Nephron (organoid): Measurements from ENCODE around the gene MAGEA10.

Experiments used
- H3K27ac Mint-ChIP-seq, 3 experiments: 2 replicates each; pipeline ENCODE4 v1.8.0; 2020; ENCODE audit warnings: mixed read lengths in 3 of 3, mild to moderate bottlenecking in 2 of 3, moderate library complexity in 1 of 3
- H3K27me3 Mint-ChIP-seq: 2 replicates; pipeline ENCODE4 v1.8.0; 2021; ENCODE audit warnings: low read depth, mild to moderate bottlenecking, moderate library complexity, mixed read lengths
- H3K36me3 Mint-ChIP-seq: 2 replicates; pipeline ENCODE4 v1.8.0; 2020; ENCODE audit warnings: low read depth, mixed read lengths
- H3K4me1 Mint-ChIP-seq: 2 replicates; pipeline ENCODE4 v1.8.0; 2020; ENCODE audit warnings: mixed read lengths
- H3K4me3 Mint-ChIP-seq, 3 experiments: 2 replicates each; pipeline ENCODE4 v1.8.0; 2020; ENCODE audit warnings: mild to moderate bottlenecking in 3 of 3, mixed read lengths in 3 of 3, moderate library complexity in 2 of 3
- H3K9me3 Mint-ChIP-seq: 2 replicates; pipeline ENCODE4 v1.8.0; 2020; ENCODE audit warnings: mixed read lengths
- TF ChIP-seq, protein P1 (sequence below), 3 experiments: fragments of 200-600 bp; sonication (generic); IDR thresholded peaks; one replicate each; pipeline ENCODE4 v1.5.0; 2021; ENCODE audit warnings: antibody characterized with exemption in 3 of 3; ENCODE audit not compliant: unreplicated experiment in 3 of 3

The MAGEA10 gene

DNA sequence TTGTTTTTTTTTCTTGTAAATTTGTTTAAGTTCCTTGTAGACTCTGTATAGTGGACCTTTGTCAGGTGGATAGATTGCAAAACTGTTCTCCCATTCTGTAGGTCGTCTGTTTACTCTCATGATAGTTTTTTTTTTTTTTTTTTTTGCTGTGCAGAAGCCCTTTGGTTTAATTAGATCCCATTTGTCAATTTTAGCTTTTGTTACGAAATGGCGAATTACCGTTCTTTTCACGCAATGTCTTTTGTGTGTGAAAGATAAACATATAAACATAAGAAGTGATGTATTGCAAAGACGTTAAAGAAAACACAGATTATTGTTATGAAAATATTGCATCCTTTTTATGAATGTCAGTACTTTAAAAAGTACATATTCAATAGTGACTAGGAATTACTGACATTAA lies 34.5 kb downstream of the MAGEA10 start:
- Mint-ChIP-seq H3K36me3 (no peaks in the 10 kb centered on the region), H3K4me3 (no peak overlapping the region), H3K27ac (no peak overlapping the region), H3K4me1 (no peaks in the 10 kb centered on the region), H3K9me3 (peaks cover 4% of the 10 kb centered on the region), H3K27me3 (no peaks in the 10 kb centered on the region)
- TF ChIP-seq, protein P1, sequence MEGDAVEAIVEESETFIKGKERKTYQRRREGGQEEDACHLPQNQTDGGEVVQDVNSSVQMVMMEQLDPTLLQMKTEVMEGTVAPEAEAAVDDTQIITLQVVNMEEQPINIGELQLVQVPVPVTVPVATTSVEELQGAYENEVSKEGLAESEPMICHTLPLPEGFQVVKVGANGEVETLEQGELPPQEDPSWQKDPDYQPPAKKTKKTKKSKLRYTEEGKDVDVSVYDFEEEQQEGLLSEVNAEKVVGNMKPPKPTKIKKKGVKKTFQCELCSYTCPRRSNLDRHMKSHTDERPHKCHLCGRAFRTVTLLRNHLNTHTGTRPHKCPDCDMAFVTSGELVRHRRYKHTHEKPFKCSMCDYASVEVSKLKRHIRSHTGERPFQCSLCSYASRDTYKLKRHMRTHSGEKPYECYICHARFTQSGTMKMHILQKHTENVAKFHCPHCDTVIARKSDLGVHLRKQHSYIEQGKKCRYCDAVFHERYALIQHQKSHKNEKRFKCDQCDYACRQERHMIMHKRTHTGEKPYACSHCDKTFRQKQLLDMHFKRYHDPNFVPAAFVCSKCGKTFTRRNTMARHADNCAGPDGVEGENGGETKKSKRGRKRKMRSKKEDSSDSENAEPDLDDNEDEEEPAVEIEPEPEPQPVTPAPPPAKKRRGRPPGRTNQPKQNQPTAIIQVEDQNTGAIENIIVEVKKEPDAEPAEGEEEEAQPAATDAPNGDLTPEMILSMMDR (IDR thresholded peaks at IDR 0.05; ENCODE audit: unreplicated experiment in 3 of 3), result no peak

DNA sequence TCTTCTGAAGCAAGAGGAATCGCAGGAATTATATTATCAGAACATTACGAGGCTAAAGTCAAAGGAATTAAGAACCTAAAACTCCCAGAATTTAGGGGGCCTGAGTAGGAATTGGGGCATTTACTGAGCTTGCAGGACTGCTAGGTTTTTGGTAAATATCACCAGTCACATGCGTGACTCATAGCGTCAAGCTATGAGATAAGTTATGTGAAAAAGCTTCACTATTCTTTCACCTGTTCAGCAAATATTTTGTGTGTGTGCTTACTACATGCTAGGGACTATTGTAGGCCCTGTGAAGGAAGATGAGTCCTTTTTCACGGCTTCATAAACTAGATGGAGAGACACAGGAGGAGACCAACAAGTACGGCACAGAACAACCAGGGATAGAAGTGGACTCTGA lies 52.2 kb downstream of the MAGEA10 start:
- no peaks in the 10 kb centered on the region for H3K27me3 Mint-ChIP-seq

More for the DNA sequence above, 52.2 kb downstream of the MAGEA10 start:
- H3K4me3 Mint-ChIP-seq, result no peak overlapping the region
- H3K36me3 Mint-ChIP-seq, result no peaks in the 10 kb centered on the region
- no peaks in the 10 kb centered on the region for H3K4me1 Mint-ChIP-seq
- no peak overlapping the region for H3K27ac Mint-ChIP-seq
- peaks cover 2% of the 10 kb centered on the region for H3K9me3 Mint-ChIP-seq
- TF ChIP-seq, protein P1 (IDR thresholded peaks at IDR 0.05; ENCODE audit: unreplicated experiment in 3 of 3), result no peak
